ENCODE measurements around the gene ARGFX.

The ARGFX gene

GRCh38 chr3:121601212-121601812 lies 33.6 kb downstream of the ARGFX start:
- DNase-seq = no peak

DNA sequence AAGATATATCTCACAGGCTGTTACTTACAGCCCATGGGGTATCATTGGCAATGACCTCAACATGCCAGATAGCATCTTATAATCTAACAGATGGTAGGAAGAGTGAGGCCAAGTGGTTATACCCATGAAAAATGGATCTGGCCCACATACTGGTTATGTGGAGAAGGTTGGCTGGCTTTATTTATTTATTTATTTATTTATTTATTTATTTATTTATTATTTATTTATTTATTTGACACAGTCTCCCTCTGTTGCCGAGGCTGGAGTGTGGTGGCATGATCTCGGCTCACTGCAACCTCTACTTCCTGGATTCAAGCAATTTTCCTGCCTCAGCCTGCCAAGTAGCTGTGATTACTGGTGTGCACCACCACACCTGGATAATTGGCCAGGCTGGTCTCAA lies 37.0 kb downstream of the ARGFX start:
- DNase-seq = no peak

- DNase-seq = no peak
Observed at GRCh38 chr3:121606106-121606505, 38.4 kb downstream of the ARGFX start.

Measured in RPMI8226 (cell line).